NCI-H526 treated with DMSO at 0.1 percent for 48 hours (cell line): Measurements from ENCODE around the gene ORM1.
"Not testable (repeated sequence)": the region's sequence is repeated elsewhere in the genome, so short reads cannot be mapped to it uniquely, and the experiment has no call there.

ENCODE experiments used
- DNase-seq: peaks from one replicate; lab custom pipeline; 2025; lab: John Stamatoyannopoulos, UW

The ORM1 gene

DNA sequence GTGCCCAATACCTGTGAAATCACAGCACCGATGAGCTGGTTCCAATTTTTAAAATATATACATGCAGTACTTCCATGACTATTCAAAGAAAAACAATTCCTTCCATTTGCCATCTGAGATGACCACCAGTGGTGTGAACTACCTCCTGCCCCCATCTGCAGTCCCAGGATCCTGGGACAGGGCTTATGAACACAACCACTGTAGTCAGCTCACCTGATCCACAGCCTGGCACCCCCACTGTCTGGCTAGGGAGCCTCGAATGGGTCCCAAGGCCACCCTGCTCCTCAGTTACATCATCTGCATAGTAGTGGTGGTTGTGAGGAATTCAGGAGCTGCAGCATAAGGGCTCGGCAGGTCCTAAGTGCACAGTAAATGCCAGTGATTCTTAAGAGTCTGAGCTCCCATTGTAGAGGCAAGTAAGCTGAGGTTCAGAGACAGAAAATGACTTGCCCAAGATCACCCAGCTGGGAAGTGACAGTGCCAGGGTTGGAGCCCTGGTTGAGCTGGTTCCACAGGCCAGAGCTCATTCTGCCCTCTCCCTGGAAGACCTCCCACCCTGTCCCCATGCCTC lies 2.9 kb downstream of the ORM1 start:
- not testable (repeated sequence) for DNase-seq

DNA sequence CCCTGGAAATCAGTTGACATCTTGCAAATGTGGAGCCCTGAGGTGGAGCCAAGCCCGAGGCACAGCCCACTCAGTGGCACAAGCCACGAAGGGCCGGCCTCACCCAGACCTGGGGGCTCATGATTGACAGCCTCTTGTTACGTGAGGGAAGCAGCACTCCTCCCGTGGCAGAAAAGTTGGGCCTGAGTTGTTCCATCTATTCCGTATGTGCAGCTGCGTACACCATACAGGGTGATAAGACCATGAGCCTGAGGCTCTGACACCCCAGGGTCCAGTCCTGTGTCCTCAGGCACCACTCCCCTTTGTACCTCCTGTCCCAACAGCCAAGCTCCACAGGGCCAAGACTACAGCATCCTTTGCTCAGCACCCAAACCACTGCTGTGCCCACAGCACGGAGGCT lies 4.9 kb downstream of the ORM1 start:
- DNase-seq = no peak

GRCh38 chr9:114328357-114328820 lies 5.5 kb downstream of the ORM1 start:
- DNase-seq = not testable (repeated sequence)

GRCh38 chr9:114328937-114329624 lies 6.2 kb downstream of the ORM1 start:
- DNase-seq = not testable (repeated sequence)

- not testable (repeated sequence) for DNase-seq
These were observed 6.7 kb downstream of the ORM1 start, which contains the start of gene ORM2 for GRCh38 chr9:114329625-114330022. ORM2 (plus strand) TSS chr9:114329869; CDS start chr9:114329905, 36 bp downstream.

DNA sequence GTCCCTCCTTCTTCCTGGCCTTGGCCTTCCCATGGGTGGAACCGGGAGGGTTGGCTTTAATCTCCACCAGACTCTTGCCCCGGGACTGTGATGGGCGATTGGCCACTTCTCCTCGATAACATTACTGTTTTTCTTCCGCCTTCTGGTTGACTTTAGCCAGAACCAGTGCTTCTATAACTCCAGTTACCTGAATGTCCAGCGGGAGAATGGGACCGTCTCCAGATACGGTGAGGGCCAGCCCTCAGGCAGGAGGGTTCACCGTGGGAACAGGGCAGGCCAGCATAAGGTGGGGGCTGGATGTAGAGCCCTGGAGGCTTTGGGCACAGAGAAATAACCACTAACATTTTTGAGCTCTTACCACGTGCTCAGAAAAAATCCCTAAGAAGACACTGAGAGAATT lies 7.7 kb downstream of the ORM1 start:
- no peak for DNase-seq

DNA sequence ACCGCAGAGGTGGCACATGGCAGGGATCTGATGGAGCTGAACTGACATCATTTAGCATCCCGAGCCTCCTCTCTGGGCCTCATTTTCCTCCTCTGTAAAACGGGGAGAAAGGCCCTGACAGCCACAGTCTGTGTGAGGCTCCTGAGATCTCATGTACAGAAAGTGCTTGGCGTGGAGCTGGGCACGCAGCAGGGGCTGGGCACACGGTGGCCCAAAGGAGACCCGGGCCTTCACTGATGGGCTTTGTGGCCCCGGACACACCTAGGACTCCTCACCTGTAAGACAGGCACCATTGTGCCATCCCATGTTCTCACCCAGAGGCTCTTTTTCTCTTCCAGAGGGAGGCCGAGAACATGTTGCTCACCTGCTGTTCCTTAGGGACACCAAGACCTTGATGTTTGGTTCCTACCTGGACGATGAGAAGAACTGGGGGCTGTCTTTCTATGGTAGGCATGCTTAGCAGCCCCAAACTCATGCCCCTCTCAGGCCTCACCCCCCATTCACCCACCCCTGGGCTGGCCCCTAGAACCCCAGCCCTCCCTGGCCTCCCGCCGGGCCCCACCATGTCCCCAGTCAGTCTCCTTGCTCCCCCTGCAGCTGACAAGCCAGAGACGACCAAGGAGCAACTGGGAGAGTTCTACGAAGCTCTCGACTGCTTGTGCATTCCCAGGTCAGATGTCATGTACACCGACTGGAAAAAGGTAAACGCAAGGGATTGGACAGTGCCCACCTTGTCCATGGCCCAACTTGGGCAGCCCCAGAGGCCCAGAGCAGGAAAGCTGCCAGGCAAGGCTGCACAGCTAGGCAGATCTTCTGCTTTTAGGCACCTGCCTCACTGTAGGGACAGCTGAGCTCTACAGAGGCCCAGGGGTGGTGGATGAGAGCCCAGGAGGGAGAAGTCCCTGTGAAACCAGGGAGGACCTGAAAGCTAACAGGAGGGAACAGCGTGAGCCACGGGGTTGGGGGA lies 8.6 kb downstream of the ORM1 start:
- not testable (repeated sequence) for DNase-seq

- not testable (repeated sequence) for DNase-seq
These were observed 9.7 kb downstream of the ORM1 start for GRCh38 chr9:114332474-114333040.

GRCh38 chr9:114333718-114334117 lies 10.8 kb downstream of the ORM1 start:
- not testable (repeated sequence) for DNase-seq

DNA sequence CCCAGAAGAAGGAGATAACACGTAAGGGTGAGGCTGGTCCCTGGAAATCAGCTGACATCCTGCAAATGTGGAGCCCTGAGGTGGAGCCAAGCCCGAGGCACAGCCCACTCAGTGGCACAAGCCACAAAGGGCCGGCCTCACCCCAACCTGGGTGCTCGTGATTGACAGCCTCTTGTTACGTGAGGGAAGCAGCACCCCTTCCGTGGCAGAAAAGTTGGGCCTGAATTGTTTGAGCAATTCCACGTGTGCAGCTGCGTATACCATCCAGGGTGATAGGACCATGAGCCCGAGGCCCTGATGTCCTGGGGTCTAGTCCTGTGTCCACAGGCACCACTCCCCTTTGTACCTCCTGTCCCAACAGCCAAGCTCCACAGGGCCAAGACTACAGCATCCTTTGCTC lies 11.6 kb downstream of the ORM1 start:
- DNase-seq = no peak

GRCh38 chr9:114335745-114336144 lies 12.8 kb downstream of the ORM1 start:
- DNase-seq = peak; percentile 26

GRCh38 chr9:114336157-114336556 lies 13.3 kb downstream of the ORM1 start:
- no peak for DNase-seq

- DNase-seq = no peak
These were observed 13.9 kb downstream of the ORM1 start for GRCh38 chr9:114336699-114337395.

- DNase-seq = no peak
These were observed 15.3 kb downstream of the ORM1 start for GRCh38 chr9:114338187-114338586.

DNA sequence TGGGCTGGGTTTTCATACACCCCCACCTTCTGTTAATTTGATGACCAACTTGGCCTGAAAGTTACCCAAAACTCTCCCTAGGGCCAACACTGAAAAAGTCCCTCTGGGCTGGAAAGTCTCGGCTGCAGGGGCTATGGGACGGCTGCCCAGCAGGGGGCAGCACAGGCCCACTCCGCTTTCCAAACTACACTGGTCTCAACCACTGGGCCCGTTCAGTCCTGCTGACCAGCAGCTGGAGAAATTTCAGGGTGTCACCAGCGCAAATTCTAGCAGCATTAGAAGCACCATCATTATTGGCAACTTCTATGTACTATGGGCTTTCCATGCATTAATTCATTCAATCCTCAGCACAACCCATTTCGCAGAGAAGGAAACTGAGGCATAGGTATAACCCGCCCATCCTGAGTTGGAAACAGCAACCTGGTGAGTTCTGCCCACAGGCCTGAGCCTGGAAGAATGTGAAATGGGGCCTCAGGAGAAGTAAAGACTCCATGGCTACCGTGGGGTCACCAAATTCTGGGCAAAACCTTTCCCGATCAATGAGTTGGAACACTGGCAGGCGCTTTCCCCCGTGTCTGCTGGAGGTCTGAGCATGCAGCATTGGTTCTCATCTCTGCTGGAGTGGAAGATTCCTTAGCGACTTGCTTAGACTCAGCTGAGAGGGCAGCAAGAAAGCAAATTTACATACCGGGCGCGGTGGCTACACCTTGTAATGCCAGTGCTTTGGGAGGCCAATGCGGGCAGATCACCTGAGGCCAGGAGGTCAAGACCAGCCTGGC lies 16.4 kb downstream of the ORM1 start:
- no peak for DNase-seq

DNA sequence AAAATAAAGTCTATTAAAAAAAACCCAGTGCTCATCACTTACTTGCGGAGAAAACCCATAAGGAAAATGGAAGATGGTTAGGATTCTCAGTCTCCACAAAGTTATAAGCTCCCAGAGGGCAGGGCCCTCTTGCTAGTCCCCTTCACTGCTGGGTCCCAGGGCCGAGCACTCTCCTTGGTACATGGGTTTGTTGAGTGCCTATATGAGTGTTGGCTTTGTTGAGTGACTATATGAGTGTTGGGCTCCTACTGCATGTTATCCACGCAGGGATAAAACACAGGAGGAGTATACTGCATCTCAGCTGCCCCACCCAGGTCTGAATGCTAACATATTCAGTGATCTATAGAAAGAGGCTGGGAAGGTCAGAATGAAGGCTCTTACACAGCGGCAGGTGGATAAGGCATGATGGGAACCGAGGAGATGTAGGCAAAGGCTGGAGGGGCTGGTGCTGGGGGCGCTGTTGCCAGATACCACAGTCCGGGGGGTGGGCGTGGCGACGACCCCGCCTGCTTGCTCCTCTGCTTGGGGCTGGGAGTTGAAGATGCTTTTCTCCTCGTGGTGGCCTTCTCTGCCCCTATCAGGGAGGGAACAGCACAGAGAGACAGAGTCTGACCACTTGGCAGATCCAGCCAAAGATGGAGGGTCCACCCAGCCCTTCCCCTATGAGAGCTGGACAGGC lies 18.4 kb downstream of the ORM1 start:
- DNase-seq = no peak

DNA sequence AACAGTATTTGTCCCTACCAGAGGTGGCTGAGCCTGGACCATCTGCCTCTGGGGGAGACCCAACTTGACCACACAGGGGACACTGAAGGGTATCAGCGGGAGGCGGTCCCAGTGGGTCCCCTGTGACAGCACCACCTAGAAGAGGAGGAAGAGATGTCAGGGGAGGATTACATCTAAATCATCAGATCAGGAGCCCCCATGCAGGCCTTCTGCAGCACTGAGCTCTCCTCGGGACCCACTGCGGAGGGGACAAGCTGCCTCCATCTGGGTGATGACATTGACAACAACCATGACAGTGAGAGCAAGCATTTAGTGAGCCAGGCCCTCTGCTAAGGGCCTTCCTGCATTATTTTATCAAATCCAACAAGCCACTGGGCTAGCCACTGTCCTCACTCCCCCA lies 19.1 kb downstream of the ORM1 start:
- DNase-seq = no peak

GRCh38 chr9:114342755-114343440 lies 20.0 kb downstream of the ORM1 start:
- DNase-seq = no peak

- DNase-seq = no peak
These were observed 20.7 kb downstream of the ORM1 start for GRCh38 chr9:114343471-114344187.
